ENCODE results near the gene NRM. TPM values are rescaled to one million over a fixed set of nuclear protein-coding genes. Genes with fewer than 3 reads are reported as not detected.

Gene NRM
- total RNA-seq, 1 donor from 2014 or later, result 6.1 TPM

GRCh38 chr6:30683980-30684338 is 6.8 kb downstream of the NRM start:
- intact Hi-C loops (cut with DNase I), result loop anchor here (10.0 kb wide), 2 partner anchors 69 to 201 kb away; partner anchors contain the start of genes DDR1, MRPS18B and PPP1R10

GRCh38 chr6:30683183-30683979 is 7.4 kb downstream of the NRM start:
- DNase-seq (ENCODE audit: extremely low spot score in 2 of 2), result no peak
- Histone ChIP-seq H3K27ac (peak overlapping the region; percentile 92), H3K36me3 (peaks cover 0 to 4% of the 10 kb centered on the region in 2 donors), H3K9me3 (no peaks in the 10 kb centered on the region), H3K4me3 (peak overlapping the region; percentile 93 to 97), H3K4me1 (peaks cover 86% of the 10 kb centered on the region), H3K27me3 (no peaks in the 10 kb centered on the region)
- intact Hi-C loops (cut with DNase I), result loop anchor here (10.0 kb wide), 2 partner anchors 69 to 201 kb away; partner anchors contain the start of genes DDR1, MRPS18B and PPP1R10
- TF ChIP-seq POLR2AphosphoS5 (IDR thresholded peaks at IDR 0.05; ENCODE audit: insufficient read depth in 1 of 2, low read depth in 1 of 2), result no peak
- TF ChIP-seq CTCF (IDR thresholded peaks at IDR 0.05), result no peak
- TF ChIP-seq POLR2A (IDR thresholded peaks at IDR 0.05), result no peak

More at GRCh38 chr6:30683980-30684338, 6.8 kb downstream of the NRM start:
- Histone ChIP-seq H3K4me1 (peaks cover 86% of the 10 kb centered on the region), H3K27ac (peak overlapping the region; percentile 92), H3K9me3 (no peaks in the 10 kb centered on the region), H3K27me3 (no peaks in the 10 kb centered on the region), H3K4me3 (peak overlapping the region; percentile 93 to 97), H3K36me3 (no peaks in the 10 kb centered on the region)
- TF ChIP-seq POLR2A (IDR thresholded peaks at IDR 0.05) (no peak), POLR2AphosphoS5 (IDR thresholded peaks at IDR 0.05; ENCODE audit: insufficient read depth in 1 of 2, low read depth in 1 of 2) (no peak), CTCF (IDR thresholded peaks at IDR 0.05) (no peak)
- DNase-seq (ENCODE audit: extremely low spot score in 2 of 2), result no peak

GRCh38 chr6:30682143-30683117 is 8.4 kb downstream of the NRM start:
- Histone ChIP-seq H3K4me3 (peak overlapping the region; percentile 93 to 97), H3K27ac (peak overlapping the region; percentile 92), H3K9me3 (no peaks in the 10 kb centered on the region), H3K27me3 (no peaks in the 10 kb centered on the region), H3K36me3 (peaks cover 0 to 13% of the 10 kb centered on the region in 2 donors), H3K4me1 (peaks cover 80% of the 10 kb centered on the region)
- intact Hi-C loops (cut with DNase I), result loop anchor here (10.0 kb wide), 2 partner anchors 68 to 202 kb away; partner anchors contain the start of genes DDR1, MRPS18B and PPP1R10
- TF ChIP-seq POLR2A (IDR thresholded peaks at IDR 0.05) (peak in 1 of 2 donors; percentile 3), POLR2AphosphoS5 (IDR thresholded peaks at IDR 0.05; ENCODE audit: insufficient read depth in 1 of 2, low read depth in 1 of 2) (peak; percentile 22 to 77), CTCF (IDR thresholded peaks at IDR 0.05) (no peak)
- no peak for DNase-seq (ENCODE audit: extremely low spot score in 2 of 2)

GRCh38 chr6:30681766-30682142 is 9.0 kb downstream of the NRM start:
- intact Hi-C loops (cut with DNase I), result loop anchor here (10.0 kb wide), 2 partner anchors 67 to 203 kb away; partner anchors contain the start of genes DDR1, MRPS18B and PPP1R10
- H3K9me3 ChIP-seq, result no peaks in the 10 kb centered on the region
- no peak for TF ChIP-seq CTCF (IDR thresholded peaks at IDR 0.05)
- no peak for TF ChIP-seq POLR2A (IDR thresholded peaks at IDR 0.05)
- no peak for TF ChIP-seq POLR2AphosphoS5 (IDR thresholded peaks at IDR 0.05; ENCODE audit: insufficient read depth in 1 of 2, low read depth in 1 of 2)
- peak overlapping the region; percentile 92 for H3K27ac ChIP-seq
- peak overlapping the region; percentile 93 to 97 for H3K4me3 ChIP-seq
- H3K36me3 ChIP-seq, result peaks cover 0 to 20% of the 10 kb centered on the region in 2 donors
- peaks cover 80% of the 10 kb centered on the region for H3K4me1 ChIP-seq
- no peaks in the 10 kb centered on the region for H3K27me3 ChIP-seq
- DNase-seq (ENCODE audit: extremely low spot score in 2 of 2), result no peak
